ENCODE measurements around the gene BAAT.
"Not testable (repeated sequence)": the region's sequence is repeated elsewhere in the genome, so short reads cannot be mapped to it uniquely, and the experiment has no call there.

Gene BAAT

GRCh38 chr9:101359679-101360078 lies 25.1 kb downstream of the BAAT start:
- DNase-seq: no peak

DNA sequence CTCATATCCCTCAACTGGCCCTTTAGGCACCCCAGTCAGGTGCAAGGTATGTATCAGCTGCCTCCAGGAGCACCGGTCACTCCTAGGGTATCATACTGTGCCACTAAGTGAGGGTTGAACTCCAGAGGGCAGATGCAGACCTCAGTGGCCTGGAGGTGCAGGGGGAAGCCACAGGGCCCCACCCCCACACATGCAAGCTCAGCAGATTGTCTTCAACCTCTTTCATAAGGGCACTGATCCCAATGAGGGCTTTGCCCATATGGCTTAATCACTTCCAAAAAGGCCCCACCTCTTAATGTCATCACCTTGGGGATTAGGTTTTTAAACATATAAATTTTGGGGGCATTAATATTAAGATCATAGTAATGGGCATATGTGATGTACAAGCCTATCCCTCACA lies 28.2 kb downstream of the BAAT start:
- DNase-seq: no peak

GRCh38 chr9:101354765-101355708 lies 29.8 kb downstream of the BAAT start:
- no peak for DNase-seq

GRCh38 chr9:101354143-101354764 lies 30.6 kb downstream of the BAAT start:
- no peak for DNase-seq

DNA sequence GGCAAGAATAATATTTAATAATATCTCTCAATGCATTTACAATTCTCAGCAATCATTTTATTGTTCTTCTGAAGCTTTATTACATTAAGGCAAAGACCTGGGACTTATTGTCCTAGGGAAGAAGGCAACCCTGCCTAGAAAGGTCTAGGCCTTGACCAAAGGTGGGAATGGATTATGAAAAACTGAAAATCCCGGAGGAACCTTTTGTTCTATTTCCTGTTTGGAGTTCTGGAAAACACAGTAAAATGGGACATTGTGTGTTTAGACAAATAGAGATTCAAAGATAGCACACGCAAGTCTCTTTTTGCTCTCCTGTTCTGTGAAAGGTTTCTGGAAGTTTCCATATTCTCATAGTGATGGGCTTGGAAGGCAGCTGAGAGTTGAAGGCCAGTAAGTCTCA lies 31.1 kb downstream of the BAAT start:
- no peak for DNase-seq

GRCh38 chr9:101352892-101353463 lies 31.8 kb downstream of the BAAT start:
- no peak for DNase-seq

GRCh38 chr9:101350285-101350684 lies 34.5 kb downstream of the BAAT start:
- no peak for DNase-seq

- no peak for DNase-seq
Measured at GRCh38 chr9:101342595-101342994, 42.2 kb downstream of the BAAT start.

- DNase-seq: no peak
Measured at GRCh38 chr9:101341958-101342357, 42.8 kb downstream of the BAAT start.

- DNase-seq: no peak
Measured at GRCh38 chr9:101337237-101337636, 47.6 kb downstream of the BAAT start.

- no peak for DNase-seq
Measured at GRCh38 chr9:101336091-101336490, 48.7 kb downstream of the BAAT start.

- DNase-seq: no peak
Measured at GRCh38 chr9:101333926-101334702, 50.7 kb downstream of the BAAT start.

GRCh38 chr9:101333490-101333889 lies 51.3 kb downstream of the BAAT start:
- no peak for DNase-seq

DNA sequence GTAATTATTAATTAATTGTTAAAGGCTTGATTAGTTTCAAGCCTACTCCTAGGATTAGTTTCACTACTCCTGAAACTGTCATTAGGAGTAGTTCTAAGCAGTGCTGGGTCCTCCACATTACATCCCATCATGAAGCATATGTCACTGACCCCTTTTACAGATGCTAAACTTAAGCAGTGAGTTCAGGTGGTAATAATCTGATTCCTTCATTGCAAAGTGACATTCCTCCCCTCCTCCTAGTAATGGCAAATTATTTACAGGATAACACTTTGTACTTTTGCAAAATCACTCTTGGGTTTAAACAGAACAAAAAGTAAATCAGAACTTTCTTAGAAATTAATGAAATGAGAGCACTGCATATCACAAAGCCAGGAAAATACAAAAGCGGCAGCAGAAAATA lies 52.4 kb downstream of the BAAT start:
- DNase-seq: no peak

- not testable (repeated sequence) for DNase-seq
Measured at GRCh38 chr9:101327422-101327909, 57.3 kb downstream of the BAAT start.

- DNase-seq: no peak
Measured at GRCh38 chr9:101326501-101326900, 58.3 kb downstream of the BAAT start.

- DNase-seq: no peak
Measured at GRCh38 chr9:101326035-101326434, 58.8 kb downstream of the BAAT start.

GRCh38 chr9:101325053-101325452 lies 59.8 kb downstream of the BAAT start:
- no peak for DNase-seq

DNA sequence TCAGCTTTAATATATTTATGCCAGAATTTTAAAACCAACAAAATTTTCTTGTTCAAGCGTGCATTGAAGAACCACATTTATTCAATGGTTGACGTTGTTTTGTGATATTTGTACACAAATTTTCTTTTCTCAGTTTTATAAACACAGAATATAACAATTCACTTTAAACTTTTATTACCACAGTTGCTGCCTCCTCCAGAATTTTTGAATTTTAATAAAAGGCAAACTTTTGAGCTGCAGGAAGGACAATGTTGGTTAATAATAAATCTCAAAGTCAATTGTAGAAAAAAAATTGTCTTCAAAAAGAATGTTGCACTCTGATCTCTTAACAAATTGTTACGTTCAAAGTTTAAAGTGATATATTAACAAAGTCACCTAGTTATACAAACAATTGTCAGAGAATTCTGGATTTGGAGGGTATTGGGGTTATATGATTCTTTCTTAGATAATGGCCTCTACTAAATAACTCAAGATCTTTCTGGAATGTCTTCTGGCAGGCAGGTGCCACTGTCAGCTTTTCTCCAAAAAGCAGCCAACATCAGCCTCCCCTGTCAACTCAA lies 60.5 kb downstream of the BAAT start:
- DNase-seq: no peak

- no peak for DNase-seq
Measured at GRCh38 chr9:101323129-101323528, 61.7 kb downstream of the BAAT start.

- DNase-seq: no peak
Measured at GRCh38 chr9:101317735-101318134, 67.1 kb downstream of the BAAT start.

DNA sequence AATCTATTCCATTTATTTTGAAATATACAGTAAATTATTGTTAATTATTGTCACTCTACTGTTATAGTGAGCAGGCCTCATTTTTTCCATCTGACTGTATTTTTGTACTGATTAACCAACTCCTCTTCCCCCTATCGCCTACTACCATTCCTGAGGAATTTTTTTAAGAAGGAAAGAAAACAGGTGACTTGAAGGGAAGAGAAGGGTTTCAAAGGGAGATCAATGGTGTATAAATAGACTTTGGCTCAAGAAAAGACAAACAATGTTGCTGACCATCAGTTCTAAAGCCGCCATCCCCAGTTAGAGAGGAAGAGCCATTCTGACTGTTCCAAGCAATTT lies 69.7 kb downstream of the BAAT start:
- no peak for DNase-seq

DNA sequence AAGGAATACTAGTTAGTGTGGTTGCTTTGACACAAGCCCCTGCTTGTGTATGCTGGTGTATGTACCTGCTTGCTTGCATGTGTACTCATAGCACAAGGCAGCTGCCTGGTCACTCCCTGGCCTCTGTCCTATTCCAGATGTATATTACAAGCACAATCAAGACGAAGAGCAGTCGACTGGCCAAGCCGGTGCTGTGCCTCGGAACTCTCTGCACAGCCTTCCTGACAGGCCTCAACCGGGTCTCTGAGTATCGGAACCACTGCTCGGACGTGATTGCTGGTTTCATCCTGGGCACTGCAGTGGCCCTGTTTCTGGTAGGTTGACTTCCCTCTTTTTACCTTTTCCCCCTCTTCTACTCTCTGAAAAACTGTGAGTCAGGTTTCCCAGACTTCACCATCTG lies 72.1 kb downstream of the BAAT start:
- no peak for DNase-seq

All from fibroblast of skin of right biceps (primary cell).